ENCODE measurements around the gene IL17REL. TPM values are rescaled to one million over a fixed set of nuclear protein-coding genes. Genes with fewer than 3 reads are reported as not detected.

IL17REL gene
- total RNA-seq, 1 donor from 2014 or later: not detected

DNA sequence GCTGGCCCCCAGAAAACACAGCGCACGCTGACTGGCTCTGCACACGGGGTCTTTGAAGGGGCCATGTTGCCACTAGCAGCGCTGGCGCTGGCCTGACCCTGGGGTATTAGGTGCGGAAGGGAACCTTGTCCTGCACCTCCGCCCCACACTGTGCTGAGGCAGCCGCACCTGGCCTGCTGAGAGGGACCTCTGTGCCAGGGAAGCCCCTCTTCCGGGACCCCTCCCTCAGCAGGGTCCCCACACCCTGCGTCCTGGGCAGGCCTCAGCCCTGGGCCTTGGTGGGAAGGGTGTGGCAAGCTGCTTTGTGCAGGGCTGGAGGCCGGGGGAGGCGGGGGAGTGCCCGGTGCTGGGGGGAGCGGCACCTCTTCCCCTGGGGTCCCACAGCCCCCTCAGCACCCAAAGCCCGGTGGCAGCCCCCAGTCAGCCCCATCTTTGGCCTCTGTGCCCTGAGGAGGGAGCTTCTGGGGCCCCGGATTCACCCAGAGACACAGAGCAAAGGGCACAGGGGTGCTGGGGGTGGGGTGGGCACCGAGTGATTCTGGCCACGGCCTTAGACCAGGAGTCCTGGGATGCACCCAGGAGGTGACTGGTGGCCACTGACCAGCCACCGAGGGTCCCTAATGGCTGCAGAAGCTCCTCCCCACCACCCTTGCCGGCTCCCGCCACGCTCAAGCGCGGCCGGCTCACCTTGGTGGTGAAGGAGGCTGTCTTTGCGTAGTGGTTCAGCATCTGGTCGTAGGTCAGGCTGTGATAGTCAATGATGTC is 34.1 kb upstream of the IL17REL start:
- intact Hi-C loops (cut with micrococcal nuclease): no loop called here

DNA sequence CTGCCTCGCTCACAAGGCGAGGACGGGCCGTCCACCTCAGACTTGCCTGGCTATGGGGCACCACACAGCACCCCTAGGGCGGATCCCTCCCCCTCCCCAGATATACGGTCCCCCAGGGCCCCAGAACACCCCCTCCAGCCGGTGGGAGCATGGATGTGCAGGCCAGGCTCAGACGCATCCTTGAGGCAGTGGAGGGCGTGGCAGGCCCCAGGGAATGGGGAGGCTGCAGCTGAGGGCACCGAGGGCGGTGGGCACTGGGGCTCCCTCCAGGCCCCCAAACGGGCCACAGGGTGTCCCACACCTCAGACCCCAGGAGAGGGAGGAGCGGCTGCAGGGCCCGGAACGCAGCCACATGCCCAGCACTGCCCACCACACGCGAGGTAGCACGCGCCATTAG is 33.5 kb upstream of the IL17REL start:
- intact Hi-C loops (cut with micrococcal nuclease): no loop called here

DNA sequence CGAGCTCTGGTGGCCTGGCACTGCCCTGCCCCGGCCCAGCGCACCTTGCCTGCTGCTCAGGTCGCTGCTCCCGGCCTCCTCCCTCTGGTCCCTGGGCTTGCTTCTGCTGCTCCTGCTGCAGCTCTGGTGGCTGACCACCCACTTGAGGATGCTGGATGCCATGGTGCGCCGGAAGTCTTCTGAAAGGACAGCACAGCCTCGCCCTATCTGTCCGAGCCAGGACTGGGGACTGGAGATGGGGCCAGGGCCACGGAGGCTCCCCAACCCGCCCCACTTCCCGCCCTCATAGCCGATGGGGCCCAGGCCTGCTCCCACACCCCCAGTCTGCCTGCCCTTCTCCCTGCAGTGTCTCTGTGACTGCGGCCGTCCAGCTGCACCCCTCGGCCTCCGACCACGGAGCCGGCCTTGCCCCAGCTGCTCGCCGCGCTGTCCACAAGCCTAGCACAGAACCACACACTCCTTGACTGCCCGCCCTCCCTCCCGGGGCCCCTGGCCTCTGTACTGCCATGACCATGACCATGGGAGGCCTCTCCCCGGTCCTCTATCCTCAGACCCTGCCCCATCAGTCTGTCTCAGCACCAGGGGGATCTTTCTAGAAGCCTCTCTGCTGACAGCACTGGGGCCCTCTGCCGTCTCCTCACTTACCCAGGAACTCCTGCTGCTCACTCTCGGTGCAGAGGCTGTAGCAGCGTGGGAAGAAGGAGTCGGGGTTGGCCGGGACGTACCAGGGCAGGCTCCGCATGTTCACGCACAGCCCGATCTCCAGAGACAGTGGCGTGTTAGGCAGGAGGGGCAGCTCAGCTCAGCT is 32.9 kb upstream of the IL17REL start:
- intact Hi-C loops (cut with micrococcal nuclease): no loop called here

DNA sequence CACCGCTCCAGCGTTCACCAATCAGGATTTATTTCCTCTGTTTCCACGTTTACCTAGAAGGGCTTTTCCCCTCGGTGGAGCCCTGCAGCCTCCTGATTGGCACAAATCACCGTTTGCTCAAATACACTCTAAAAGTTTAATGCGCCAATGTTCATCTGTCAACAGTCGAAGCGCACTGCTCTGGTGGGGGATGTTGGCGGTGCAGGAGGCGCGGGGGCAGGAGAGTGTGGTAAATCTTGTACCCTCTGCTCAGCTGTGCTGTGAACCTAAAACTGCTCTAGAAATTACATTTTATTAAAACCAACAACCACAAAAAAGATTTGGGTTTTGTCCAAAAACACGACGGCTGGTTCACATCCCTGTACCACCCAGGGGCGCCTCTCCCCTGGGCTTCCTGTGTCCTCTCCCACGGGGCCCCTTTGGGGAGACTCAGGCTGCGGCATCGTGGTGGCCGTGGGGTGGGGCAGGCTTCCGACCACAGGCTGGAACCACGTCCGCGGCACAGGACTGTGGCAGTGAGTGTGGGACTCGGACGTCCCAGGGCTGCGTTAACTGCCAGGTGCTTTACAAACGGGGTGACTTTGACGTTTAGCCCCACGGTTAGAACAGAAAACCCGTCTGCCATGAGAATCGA is 32.0 kb upstream of the IL17REL start:
- intact Hi-C loops (cut with micrococcal nuclease): no loop called here

DNA sequence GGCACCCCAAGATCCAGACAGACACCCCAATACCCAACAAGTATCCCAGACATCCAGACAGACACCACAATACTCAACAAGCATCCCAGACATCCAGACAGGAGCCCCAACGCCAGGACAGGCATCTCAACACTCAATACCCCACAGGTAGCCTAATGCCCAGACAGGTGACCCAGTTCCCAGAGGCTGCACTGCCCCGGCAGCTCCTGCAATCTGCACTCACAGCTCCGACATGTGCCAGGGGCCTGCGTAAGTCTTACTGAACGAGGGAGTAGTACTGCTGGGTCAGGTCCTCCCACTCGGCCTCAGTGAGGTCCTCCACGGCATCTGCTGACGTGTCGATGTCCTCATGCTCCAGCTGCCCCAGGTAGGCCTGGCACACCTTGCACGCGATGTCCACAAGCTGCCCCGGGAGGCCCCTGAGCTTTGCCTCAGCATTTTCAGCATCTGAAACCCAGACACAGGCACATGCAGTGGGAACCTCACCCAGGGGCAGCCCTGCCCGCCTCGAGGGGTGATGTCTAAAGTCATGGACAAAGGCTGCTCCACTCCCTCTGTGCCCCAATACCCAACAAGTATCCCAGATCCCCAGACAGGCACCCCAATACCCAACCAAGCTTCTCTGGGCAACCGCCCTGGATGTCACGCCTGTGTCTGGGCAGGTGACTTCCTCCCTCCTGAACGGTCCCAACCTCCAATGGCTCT is 28.9 kb upstream of the IL17REL start:
- intact Hi-C loops (cut with micrococcal nuclease): no loop called here

DNA sequence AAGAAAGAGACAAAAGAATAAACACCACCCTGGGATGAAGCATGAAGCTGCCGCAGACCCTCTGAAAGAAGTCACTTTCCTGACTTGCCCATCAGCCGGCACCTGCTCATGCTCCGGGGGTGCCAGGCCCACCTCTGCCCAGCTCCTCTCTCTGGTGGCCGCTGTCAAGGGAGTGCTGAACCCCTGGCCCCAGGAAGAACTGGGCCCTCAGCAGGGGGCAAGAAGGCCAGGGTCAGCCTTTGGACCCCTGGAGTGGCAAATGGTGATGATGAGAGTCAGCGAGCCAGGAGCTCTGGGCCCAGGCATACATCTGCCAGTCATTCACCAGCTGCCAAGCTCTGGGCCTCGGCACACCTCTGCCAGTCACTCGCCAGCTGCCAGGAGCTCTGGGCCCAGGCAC is 28.2 kb upstream of the IL17REL start:
- intact Hi-C loops (cut with micrococcal nuclease): no loop called here

DNA sequence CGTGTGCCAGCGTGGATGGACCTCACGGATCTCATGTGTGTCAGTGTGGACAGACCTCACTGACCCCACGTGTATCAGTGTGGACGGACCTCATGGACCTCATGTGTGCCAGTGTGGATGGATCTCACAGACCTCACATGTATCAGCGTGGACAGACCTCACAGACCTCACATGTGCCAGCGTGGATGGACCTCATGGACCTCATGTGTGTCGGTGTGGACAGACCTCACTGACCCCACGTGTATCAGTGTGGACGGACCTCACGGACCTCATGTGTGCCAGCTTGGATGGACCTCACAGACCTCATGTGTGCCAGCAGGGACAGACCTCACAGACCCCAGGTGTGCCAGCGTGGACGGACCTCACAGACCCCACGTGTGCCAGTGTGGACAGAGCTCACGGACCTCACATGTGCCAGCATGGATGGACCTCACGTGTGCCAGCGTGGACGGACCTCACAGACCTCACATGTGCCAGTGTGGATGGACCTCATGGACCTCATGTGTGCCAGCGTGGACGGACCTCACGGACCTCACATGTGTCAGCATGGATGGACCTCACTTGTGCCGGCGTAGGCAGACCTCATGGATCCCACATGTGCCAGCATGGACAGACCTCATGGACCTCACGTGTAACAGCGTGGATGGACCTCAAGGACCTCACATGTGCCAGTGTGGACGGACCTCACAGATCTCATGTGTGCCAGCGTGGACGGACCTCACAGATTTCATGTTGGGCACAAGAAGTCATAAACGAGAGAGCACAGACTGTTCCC is 27.3 kb upstream of the IL17REL start:
- intact Hi-C loops (cut with micrococcal nuclease): loop anchor here (10.0 kb wide), 1 partner anchor 65 kb away; no protein-coding TSS in a partner anchor

DNA sequence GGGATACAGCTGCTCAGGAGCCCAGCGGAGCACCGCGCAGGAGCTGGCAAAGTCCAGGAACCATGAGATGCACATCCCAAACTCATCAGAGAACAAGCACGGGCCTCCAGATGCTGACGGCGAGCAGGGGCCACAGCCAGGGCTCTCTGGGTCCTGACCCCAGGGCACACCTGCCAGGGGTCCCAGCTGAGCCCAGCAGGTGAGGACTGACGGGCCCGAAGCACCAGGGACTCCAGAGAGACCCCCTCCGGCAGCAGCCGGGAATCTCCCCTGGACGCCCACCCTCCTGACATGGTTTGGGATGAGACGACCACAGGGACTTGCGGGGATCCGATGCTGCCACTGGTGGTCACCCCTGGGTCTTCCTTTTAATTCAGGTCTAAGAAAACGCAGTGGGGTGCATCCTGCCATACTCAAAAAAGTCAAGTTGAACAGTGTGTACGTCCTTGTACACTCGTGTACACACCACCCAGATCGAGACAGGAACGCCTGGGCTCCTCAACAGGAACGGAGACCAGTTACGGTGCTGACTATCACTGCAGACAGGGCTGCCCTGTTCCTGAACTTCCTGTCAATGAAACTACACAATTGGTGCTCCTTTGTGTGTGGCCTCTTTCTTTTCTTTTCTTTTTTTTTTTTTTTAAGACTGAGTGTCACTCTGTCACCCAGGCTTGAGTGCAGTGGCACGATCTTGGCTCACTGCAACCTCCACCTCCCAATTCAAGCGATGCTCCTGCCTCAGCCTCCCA is 23.6 kb upstream of the IL17REL start:
- intact Hi-C loops (cut with micrococcal nuclease): loop anchor here (10.0 kb wide), 1 partner anchor 61 kb away; no protein-coding TSS in a partner anchor

DNA sequence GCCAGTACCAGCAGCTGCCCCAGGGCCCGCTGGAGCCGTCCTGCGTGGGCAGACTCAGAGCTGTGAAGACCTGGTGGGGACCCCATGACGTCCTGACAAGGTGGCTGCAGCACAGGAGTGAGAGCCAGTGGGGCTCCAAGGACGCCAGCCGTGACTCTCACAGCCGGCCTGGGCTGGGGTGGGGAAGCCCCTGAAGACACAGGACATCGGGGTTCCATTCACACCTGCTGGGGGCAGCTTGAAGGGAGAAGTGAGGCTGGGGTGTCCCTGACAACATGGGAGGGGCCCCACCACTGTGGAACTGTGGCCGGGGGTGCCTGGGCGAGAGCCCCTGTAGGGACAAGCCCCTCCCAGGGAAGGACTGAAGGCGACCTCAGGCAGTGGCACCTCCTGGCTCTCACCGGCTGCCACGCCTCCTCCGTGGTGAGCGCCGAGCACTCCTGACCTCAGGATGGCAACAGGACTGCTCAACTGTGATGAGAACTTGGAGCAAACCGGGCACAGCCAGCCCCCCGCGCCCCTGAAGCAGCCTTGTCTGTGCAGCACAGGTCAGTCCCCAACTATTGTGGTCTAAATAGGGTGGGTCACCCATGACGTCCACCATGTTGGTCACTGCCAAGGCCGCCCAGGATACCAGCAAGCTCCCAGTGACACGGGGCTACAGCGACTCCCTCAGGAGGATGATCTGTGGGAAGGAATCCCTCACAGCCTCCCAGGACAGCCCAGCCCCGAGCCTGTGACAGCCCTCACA is 22.7 kb upstream of the IL17REL start:
- intact Hi-C loops (cut with micrococcal nuclease): loop anchor here (10.0 kb wide), 1 partner anchor 61 kb away; no protein-coding TSS in a partner anchor

DNA sequence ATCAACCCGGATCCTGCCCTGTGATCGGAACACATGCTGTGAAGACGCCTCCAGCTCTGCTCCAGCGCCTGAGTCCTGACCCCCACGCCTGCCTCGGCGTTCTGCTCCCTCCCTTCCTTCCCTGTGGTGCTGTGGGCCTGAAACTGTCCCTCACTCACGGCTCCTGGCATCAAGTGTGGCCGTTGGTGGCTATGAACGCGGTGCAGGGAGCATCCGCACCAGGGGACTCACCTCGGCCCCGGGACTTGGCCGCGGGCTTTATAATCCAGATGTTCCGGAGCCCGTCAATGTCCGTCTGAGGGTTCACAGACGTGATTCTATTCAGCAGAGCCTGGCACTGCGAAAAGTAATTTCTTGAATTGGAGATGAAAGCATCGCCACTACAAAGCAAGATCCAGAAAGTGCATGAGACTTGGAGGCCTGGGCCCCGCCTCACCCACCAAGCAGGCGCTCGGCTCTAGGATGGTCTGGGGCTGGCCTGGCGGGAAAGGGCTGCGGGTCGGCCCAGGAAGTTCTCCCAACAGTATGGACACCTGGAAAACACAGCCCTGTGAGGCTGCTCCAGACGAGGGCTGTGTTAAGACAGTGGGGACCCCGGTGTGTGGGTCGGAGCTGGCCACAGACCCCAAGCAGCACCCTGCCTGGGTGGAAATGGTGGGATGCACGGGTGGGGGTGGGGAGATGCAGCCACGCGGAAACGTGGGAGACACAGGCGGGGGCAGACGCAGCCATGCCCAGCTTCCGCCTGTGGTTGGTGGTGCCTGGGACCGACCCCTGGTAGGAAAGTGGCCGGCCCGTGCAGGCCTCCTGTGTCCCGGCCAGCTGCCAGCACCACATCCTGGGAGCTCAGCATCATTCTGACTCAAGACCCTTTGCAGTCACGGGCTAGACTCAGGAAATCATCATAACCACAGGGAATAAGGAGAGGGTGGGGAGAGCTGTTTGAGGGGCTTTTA is 21.8 kb upstream of the IL17REL start:
- intact Hi-C loops (cut with micrococcal nuclease): loop anchor here (10.0 kb wide), 1 partner anchor 60 kb away; no protein-coding TSS in a partner anchor

DNA sequence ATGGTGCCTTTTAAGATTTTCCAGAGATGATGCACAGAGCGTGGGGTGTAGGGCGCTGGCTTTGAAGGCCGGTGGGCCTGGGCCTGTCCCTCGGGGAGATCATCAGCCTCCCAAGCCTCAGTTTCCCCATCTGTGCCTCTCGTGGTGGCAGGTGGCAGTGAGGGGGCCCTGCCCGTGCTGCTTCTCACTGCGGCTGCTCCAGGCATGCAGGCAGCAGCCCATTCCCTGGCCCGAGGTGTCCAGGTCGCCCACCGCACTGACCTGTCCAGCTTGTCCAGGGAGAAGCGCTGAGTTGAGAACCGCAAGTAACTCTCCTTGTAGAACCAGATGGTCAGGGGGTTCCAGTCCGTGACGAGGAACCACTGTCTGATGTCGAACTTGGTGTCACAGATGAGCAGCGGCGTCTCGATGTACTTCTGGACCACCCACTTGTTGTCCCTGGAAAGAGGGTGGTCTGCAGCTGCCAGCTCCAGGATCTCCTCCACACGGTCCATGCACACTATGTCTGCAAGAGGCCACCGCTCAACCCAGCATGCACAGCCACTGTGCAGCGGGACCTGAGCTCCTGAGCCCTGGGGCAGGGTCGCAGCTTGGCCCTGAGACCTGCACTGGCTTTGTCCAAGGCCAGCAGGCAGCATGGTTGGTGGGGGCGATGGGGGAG is 20.5 kb upstream of the IL17REL start:
- intact Hi-C loops (cut with micrococcal nuclease): loop anchor here (10.0 kb wide), 1 partner anchor 58 kb away; no protein-coding TSS in a partner anchor

DNA sequence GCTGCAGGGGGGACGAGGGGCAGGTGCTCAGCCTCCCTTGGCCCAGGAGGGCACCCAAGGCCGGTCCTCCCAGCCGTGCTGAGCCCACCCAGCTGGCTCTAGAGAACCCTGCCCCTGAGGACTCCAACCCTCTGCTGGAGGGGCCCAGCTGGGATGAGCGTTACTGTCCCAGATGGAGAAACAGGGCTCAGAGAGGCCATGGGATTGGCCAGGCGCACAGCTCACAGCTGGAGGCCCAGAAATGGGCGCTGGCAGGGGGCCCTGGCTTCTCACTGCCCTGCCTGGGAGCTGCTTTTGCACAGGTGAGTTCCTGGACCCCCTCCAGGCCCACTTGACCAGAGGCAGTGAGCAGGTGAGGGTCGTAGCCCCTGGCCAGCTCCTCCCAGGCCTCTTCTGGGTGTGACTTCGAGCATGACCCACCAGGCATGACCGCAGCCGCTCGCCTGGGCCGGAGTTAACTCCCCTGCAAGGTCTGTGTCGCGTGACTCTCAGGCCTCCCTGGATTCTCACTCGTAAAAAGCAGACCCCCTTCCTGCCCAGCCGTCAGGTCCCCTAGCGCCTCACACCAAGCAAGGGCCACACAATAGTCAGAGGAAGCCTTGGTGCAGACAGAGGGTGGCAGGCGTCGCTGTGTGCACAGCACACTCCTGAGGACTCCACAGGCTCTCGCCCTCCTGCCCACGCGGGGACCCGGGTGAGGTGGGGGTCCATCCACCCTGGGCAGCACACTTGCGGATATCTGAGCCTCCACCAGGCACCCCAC is 19.7 kb upstream of the IL17REL start:
- intact Hi-C loops (cut with micrococcal nuclease): loop anchor here (10.0 kb wide), 1 partner anchor 57 kb away; no protein-coding TSS in a partner anchor

DNA sequence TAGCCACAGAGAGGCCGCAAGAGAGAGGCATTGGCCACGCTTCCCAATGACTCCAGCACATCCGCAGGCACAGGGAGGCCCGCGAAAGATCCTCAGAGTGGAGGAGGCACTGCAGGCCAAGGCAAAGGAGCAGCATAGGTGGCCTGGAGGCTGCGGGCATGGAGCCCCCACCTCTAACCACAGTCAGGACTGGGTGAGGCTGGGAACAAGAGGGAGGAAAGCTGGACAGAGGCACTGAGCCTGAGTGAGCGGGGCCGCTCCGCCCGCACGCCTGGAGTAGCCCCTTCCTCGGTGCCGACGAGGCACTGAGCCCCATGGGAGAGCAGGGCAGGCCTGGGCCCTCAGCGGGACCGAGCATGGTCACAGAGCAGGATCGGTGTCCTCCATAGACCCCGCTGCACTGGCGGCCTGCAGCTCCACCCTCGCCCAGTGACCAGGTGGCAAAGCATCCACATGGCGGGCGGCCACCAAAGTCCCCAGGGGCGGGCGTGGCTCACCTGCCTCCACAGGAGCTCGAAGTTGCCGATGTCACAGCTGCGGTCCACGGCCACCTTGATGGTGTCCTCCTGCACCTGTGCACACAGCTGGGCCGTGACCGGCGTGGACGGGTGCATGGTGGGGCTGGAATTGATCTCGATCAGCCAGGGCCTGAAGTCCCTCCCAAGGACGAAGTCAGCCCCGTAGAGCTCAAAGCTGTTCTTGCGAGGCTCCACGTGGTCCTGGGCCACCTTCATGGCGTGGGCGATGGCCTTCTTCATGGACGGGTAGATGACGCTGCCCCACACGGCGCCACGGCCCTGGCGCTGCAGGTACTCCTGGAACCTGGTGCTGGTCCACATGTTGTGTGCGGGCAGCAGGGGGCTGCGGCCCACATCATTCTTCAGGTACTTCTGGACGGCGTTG is 18.9 kb upstream of the IL17REL start:
- intact Hi-C loops (cut with micrococcal nuclease): loop anchor here (10.0 kb wide), 1 partner anchor 57 kb away; no protein-coding TSS in a partner anchor

DNA sequence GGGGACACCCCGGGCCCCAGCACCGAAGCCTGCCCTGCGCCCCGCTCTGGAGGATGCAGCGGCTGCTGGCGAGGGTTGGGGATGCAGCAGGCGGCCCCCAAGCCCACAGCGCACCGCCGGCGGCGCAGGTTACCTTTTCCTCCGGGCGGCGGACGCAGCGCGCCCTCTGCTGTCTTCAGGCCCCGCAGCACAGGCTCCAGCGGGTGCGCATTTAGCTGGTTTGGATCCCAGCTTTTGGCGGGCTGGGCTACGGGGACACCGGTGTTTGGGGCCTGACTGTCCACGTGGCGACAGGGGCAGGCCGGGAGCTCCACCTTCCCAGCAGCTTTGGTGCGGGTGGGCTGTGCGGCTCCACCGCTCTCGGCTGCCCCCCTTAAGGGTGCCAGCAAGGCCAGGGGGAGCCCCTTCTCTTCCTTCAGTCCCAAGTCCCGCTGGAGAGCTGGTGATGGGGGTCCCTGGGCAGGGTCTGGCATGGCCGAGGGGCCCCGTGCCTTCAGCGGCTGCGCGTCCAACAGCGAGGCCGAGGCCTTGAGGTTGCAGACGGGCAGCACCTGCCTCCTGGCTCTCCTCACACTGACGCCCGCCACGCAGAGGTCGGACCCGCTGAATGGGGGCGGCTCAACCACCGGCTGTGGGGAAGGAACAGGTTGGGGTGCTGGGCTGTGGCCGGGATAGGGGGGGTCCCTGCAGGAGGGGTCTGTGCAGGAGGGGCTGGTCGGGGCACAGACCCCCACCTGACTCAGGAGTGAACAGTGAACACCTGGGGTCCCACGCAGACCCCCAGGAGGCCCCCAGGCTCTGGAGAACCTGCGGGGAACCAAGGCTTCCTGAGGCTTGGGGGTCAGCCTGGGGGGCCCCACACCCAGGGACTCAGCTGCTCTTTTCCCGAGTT is 18.0 kb upstream of the IL17REL start:
- intact Hi-C loops (cut with micrococcal nuclease): loop anchor here (1.0 to 10.0 kb wide), 4 partner anchors 37 to 263 kb away; no protein-coding TSS in a partner anchor

Measured in T-helper 1 cell treated with Interleukin-12 subunit alpha and Interleukin-12 subunit beta and Interleukin-4 antibody, amounts not matched to agents 30 ng/mL and 1 ng/mL, for 36 hours (primary cell).